Activated naive CD4-positive, alpha-beta T cell (primary cell): ENCODE results near the gene CTNNA3.

ENCODE experiments used
- DNase-seq, 4 experiments: peaks; one replicate each; lab custom pipeline; 2025; lab: John Stamatoyannopoulos, UW

CTNNA3 gene

GRCh38 chr10:66649626-66650025 lies 1046.4 kb downstream of the CTNNA3 start:
- DNase-seq = no peak

GRCh38 chr10:66642217-66642616 lies 1053.8 kb downstream of the CTNNA3 start:
- DNase-seq = no peak

DNA sequence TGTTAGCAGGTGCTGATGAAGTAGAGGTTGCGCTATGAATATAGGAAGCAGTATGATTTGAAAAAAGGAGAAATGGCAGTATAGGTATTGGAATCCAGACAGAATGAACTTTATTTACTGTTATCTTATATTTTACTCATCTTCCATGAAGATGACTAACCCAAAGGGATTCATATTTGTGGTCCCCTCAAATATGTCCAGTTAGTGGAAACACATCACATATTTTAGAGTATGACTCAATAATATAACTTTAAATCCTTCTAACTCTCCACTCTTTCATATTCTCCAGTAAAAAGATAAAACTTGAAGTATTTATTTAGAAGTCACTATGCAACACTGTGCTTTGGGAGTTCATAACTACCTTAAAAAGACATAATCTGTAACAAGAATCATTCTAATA lies 1056.6 kb downstream of the CTNNA3 start:
- DNase-seq = no peak

DNA sequence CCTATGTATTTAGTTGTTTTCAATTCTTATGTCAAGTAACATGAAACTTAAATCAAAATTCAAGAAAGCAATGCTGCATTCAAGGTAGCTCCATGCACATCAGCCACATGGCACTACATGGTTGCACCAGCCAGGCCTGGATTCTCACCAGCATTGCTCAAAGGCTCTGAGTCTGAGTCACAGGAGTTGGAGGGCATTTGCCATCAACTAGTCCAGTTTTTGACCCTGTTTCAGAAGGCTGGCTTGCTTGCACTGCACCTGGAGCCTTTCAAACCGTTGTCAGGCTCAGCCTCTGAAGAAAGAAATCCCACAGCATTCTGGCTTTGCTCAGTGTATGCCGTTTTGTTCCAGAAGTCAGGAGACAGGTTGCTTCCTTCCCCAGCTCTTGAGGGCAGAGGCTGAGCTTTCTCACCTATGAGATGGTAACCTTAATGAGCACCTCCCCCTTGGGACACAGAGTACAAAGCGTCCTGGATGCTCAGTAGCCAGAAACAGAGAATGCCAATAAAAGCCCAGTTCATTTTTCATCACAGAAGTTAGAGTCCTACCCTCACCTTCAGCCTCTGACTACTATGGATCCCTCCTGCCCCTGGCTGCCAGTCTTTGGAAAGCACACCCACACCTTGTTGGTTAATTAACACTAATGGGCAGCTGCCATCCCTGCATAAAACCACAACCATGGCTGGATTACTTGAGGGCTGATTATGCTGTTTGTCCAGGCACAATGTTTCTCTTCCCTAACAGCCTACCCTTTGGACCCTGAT lies 1058.5 kb downstream of the CTNNA3 start:
- no peak for DNase-seq

GRCh38 chr10:66629996-66630395 lies 1066.0 kb downstream of the CTNNA3 start:
- no peak for DNase-seq

DNA sequence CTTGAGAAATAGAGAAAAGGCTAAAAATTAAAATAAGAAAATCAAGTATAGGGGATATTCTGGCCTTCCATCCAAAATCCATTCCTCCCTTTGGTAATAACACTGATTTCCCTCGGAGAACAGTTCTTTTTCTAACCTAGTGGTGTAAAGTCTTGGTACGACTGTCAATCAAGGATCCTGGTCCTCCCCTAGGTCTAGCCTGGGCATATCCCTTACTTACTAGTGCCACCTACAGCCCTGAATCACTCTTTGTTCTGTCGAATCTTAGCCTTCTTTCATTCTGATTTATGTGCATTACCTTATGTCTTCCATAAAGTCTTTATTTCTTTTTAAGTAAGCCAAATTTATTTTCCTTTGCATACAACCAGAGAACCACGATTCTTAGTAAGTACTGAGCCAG lies 1068.8 kb downstream of the CTNNA3 start:
- no peak for DNase-seq

DNA sequence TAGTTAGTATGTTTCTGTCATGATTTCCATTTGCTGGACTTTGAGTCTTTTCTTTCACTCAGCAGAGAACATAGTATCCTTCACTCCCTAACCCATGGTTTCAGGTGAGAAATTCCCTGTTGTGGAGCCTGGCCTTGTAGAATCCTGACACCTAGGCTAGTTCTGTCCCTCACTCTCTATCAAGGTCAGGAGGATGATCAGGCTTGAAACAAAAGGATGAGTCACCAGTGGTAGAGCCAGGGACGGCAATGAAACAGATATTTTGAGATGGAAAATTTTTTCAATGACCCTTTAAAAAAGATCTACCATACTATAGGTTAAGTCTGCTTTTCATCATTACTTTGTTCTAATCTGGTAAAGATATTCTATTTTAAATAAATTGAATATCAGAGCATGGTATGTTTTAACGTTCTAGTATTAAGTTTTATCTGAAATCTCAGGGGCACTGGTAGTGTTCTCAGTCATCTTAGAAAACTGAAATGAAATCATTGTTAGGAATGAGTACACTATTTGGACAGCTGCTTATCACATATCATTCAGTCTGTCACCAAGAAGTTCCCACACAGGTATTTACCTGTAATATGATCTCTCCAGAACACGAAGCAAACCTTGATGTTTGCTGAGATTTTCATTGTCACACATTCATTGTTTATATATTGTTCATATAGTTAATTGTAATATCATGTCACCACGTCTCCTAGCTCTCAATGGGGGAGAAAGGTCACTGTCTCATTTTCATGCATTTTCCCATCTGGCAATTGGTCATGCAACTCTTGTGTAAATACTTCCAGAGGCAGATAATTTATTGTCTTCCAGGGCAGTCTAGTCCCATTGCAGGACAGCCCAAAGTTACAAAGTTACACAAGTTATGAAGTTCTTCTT lies 1070.0 kb downstream of the CTNNA3 start:
- no peak for DNase-seq

DNA sequence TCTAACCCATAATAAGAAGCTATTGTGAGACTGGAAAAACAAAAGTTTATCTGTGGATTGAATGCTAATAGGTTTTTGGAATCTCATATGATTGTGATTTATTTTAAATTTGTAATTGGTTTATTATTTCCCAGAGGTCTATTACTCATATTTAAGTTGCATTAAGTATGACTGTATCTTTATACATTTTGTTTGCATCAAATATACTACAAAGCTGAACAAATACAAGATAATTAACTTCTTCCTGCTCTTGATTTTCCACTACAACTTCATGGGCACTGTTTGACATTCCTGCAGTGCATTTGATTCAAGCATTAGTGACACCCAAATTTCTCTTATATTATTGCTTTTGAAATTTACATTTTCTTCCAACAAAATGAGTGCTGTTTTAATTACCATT lies 1073.9 kb downstream of the CTNNA3 start:
- no peak for DNase-seq

DNA sequence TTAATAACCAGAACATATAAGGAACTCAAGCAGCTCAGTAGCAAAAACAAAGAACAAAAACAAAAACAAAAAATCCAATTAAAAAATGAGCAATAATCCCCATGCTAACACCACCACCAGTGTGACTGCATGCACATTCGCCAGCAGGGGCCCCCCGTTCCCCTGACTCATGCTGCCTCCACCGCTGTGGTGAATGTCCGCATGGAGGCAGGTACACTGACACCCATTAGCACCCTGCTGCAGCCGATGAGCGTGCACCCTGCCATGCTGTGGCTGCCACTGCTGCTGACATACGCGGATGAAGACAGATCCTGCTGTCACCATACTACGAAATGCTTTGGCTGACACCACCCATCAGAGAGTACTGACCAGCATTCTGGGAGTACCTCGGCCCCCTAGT lies 1091.8 kb downstream of the CTNNA3 start:
- no peak for DNase-seq

GRCh38 chr10:66591865-66592264 lies 1104.1 kb downstream of the CTNNA3 start:
- no peak for DNase-seq

GRCh38 chr10:66587680-66588050 lies 1108.3 kb downstream of the CTNNA3 start:
- DNase-seq = no peak

DNA sequence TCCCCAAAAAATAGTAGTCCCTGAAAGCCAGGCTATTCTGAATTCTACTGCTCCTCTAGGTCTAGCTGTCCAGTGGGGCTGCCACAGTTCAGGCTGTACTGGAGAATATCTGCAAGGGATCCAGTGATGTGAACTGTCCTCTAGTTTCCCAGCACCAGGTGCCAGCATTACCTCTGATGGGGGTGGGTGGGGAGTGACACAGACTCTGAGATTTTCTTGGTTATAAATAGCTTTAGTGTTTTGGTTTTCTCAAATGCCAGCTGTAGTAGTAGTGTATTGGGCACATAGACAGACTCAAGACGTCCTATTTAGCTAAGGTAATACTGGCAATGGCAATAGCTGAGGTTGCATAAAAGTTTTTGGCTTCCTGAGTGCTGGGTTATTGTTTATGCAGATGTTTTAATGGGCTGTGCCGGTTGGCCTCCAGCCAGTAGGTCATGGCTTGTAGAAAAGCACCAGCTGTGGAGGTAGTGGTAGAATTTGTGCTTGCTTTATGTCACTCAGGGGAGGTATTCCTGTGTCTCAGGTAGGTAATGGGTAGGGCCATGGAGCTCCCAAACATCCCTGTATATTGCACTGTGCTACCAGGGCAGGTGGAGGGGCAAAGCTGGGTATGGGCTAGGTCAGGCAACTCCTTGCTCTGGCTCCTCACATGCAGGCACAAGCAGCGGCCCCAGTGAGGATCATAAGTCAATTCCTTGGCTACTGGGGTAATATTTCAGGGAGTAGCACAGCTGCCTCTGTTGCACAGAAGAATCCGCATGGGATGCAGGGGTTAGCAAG lies 1108.9 kb downstream of the CTNNA3 start:
- no peak for DNase-seq

- DNase-seq = no peak
These were observed 1109.9 kb downstream of the CTNNA3 start for GRCh38 chr10:66586073-66586472.

DNA sequence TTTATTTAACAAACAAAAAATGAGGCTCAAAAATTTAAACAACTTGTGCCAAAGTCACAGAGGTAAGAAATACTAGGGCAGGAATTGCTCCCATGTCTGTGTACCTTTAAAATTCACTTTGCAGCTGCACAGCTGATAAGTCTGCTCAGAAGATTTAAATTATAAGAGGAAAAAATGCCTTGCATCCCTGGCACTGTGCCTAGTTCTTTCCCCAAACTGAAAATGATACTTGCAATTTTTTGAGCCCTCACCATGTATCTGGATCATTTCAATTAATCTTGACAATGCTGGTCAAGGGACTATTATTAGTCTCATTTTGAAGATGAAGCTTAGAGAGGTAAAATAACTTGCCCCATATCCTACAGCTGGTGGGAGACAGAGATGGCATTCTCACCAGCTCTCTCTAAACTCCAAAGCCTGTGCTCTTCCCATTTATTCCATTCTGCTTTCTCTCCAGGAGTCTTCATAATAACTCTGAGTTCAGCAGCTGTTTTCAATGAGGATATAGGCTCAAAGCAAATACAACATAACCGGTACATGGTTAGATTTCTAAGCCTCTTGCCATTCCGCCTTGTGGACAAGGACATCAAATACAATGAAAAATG lies 1120.6 kb downstream of the CTNNA3 start:
- no peak for DNase-seq

DNA sequence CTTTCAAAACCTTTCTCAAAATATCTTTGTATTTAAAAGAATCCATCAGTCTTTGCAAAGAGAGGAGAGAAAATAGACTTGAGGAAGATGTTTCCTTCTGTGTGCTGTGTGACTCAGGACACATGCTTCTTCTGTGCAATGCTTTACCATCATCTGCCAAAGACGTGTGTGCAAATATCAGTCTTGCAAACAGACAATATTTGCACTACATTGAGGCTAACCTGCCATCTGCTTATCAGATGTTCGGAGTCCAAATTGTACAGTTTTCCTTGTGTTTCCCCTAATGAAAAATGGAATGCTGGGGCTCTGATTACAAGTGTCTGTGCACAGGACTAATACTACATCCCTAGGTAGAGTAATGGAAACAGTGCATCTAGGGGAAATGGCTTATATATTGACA lies 1123.3 kb downstream of the CTNNA3 start:
- DNase-seq = no peak

GRCh38 chr10:66565999-66566398 lies 1130.0 kb downstream of the CTNNA3 start:
- no peak for DNase-seq

- DNase-seq = no peak
These were observed 1131.7 kb downstream of the CTNNA3 start for GRCh38 chr10:66564287-66564686.

DNA sequence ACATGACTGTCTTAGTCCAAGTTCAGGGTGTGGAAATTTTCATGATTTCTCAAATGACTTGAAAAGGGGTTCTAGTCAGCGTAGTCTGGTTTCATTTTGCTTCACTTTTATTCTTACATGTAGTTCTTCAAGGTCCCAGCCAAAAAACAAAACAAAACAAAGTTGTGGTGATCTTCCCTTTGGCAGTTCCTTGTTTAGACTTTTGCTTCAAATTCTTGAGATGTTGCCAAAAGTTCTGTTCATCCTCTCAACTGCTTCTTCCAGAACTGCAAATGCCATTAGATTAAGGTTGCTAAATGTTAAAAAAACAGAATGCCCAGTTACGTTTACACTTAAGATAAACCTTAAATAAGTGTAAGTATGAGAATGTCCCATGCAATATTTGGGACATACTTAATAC lies 1140.9 kb downstream of the CTNNA3 start:
- no peak for DNase-seq

DNA sequence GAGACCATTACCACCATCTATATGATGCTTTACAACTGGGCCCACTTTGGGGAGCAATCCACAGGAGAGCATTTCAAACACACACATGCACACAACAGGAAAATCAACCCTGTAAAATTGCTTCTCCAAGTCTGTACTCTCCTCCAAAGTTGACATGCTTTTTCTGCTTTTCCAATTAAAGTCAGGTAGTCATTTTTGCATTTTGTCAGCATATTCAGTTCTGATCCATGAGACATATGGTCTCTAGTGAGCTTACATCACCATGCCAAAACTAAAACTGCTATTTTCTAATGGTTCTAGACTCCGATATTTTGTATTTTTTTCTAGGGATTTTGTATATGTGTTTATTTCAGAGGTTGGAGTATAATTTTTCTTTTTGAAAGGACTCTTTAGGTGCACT lies 1143.7 kb downstream of the CTNNA3 start:
- DNase-seq = no peak

DNA sequence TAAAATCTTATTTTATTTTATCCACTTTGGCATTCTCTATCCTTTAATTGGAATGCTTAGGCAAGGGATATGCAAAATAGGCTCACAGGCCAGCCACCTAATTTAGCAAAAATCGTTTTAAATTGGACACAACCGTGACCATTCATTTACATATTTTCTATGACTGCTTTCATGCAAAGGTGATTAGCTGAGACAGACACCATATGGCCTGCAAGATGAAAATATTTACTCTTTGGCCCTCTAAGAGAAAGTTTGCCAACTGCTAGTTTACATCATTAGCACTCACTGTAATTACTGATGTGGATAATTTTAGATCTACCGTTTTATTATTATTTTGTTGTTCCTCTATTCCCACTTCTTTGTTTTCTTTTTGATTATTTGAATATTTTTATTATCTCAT lies 1145.6 kb downstream of the CTNNA3 start:
- DNase-seq = no peak

DNA sequence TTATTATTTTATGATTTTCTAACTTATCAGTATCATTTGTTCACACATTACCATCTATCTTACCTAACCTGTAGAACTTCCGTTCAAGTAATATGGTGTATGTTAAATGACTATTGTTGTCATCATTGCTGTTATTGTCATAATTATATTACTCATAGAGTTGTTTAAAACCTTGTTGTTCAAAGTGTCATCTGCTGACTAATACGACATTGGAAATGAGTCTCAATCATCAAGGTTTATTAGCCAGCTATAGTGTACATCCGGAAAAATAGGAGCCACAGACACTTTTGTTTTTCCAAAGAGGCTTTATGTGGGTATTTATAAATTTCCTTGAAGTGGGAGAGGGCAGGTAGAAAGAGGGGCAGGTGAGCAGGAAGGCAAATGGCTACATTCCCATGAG lies 1157.1 kb downstream of the CTNNA3 start:
- no peak for DNase-seq

GRCh38 chr10:66538371-66538770 lies 1157.6 kb downstream of the CTNNA3 start:
- no peak for DNase-seq
